B cell (primary cell): Measurements from ENCODE around the gene NDUFA12. TPM values are rescaled to one million over a fixed set of nuclear protein-coding genes. Genes with fewer than 3 reads are reported as not detected.

ENCODE experiments used
- ATAC-seq: fragments of 200-7000 bp; cut with Tn5 transposase; one replicate; pipeline ENCODE4 v1.10.0; 2021; ENCODE audit warnings: low read depth, mild to moderate bottlenecking, moderate number of reproducible peaks, moderate library complexity
- CTCF ChIA-PET: fragments of 350-600 bp; sonication (Branson Sonifier 250); formaldehyde crosslinking; loops from one replicate; lab custom pipeline; 2021; ENCODE audit warnings: antibody characterized with exemption, inconsistent platforms; lab: Charles Lee
- POLR2A ChIA-PET: fragments of 350-600 bp; sonication (Branson Sonifier 250); formaldehyde crosslinking; loops from one replicate; lab custom pipeline; 2021; ENCODE audit warnings: antibody characterized with exemption; lab: Charles Lee
- DNase-seq: peaks from one replicate; pipeline ENCODE4 v3.0.0; 2013
- H2AFZ ChIP-seq: 2 replicates; pipeline ENCODE4 v1.6.1; 2012; ENCODE audit warnings: mild to moderate bottlenecking, low read depth, low read length; ENCODE audit not compliant: insufficient read depth, poor library complexity, severe bottlenecking
- H3K27ac ChIP-seq, 2 donors: 1 replicate in 1 of 2; 2 replicates in 1 of 2; pipeline ENCODE4 v1.5.1; 2012 to 2013; ENCODE audit warnings: low read length in 2 of 2, mild to moderate bottlenecking in 2 of 2, moderate library complexity in 1 of 2
- H3K27me3 ChIP-seq, 4 experiments: fragments of 200-600 bp in 1 of 4; sonication (generic) in 1 of 4; replicated peaks in 1 of 4; 1 replicate in 2 of 4; 2 replicates in 2 of 4; pipeline versions ENCODE4 v1.6.1 to v1.7.0; 2013 to 2016; ENCODE audit warnings: low read length in 3 of 4, mild to moderate bottlenecking in 2 of 4, mixed read lengths in 1 of 4, moderate library complexity in 1 of 4; ENCODE audit not compliant: insufficient read depth in 4 of 4, control insufficient read depth in 3 of 4; ENCODE audit errors: control extremely low read depth in 1 of 4
- H3K36me3 ChIP-seq, 2 experiments: replicated peaks in 1 of 2; 1 replicate in 1 of 2; 2 replicates in 1 of 2; pipeline versions ENCODE4 v1.6.1 to v1.7.1; 2013; ENCODE audit warnings: low read length in 1 of 2; ENCODE audit not compliant: insufficient read depth in 2 of 2, control insufficient read depth in 1 of 2; ENCODE audit errors: control extremely low read depth in 1 of 2, extremely low read depth in 1 of 2
- H3K4me1 ChIP-seq, 2 donors: fragments of 200-600 bp in 1 of 2; sonication (generic) in 1 of 2; 1 replicate in 1 of 2; 2 replicates in 1 of 2; pipeline versions ENCODE4 v1.5.1 to v1.6.1; 2013 to 2017; ENCODE audit warnings: low read length in 2 of 2; ENCODE audit not compliant: control insufficient read depth in 2 of 2, insufficient read depth in 2 of 2
- H3K4me2 ChIP-seq: replicated peaks from 2 replicates; pipeline ENCODE3; 2012; ENCODE audit warnings: mild to moderate bottlenecking, low read depth, low read length; ENCODE audit not compliant: poor library complexity, severe bottlenecking
- H3K4me3 ChIP-seq, 5 experiments: fragments of 200-600 bp in 1 of 5; sonication (generic) in 1 of 5; 1 replicate in 3 of 5; 2 replicates in 2 of 5; pipeline versions ENCODE4 v1.5.1 to v1.7.0; 2011 to 2016; ENCODE audit warnings: low read length in 4 of 5, mild to moderate bottlenecking in 4 of 5, low read depth in 2 of 5, control low read depth in 1 of 5, moderate library complexity in 1 of 5; ENCODE audit not compliant: insufficient read depth in 1 of 5; ENCODE audit errors: control extremely low read depth in 1 of 5, extremely low read depth in 1 of 5
- H3K79me2 ChIP-seq: fragments of 200-600 bp; sonication (generic); one replicate; pipeline ENCODE4 v1.6.0; 2016; ENCODE audit warnings: low read length; ENCODE audit not compliant: control insufficient read depth, insufficient read depth
- H3K9ac ChIP-seq: fragments of 200-600 bp; sonication (generic); 2 replicates; pipeline ENCODE4 v1.6.1; 2017; ENCODE audit warnings: mild to moderate bottlenecking, low read length, moderate library complexity
- H3K9me3 ChIP-seq, 3 donors: one replicate each; pipeline versions ENCODE4 v1.6.1 to v1.7.1; 2013; ENCODE audit warnings: low read length in 2 of 3; ENCODE audit not compliant: control insufficient read depth in 2 of 3, insufficient read depth in 1 of 3; ENCODE audit errors: control extremely low read depth in 1 of 3
- H4K20me1 ChIP-seq: 2 replicates; pipeline ENCODE4 v1.6.0; 2012; ENCODE audit warnings: mild to moderate bottlenecking, low read length; ENCODE audit not compliant: insufficient read depth, control insufficient read depth, poor library complexity, severe bottlenecking
- H3K27ac Mint-ChIP-seq: one replicate; pipeline ENCODE4 v1.8.0; 2021; ENCODE audit warnings: mixed read lengths
- H3K27me3 Mint-ChIP-seq: one replicate; pipeline ENCODE4 v1.8.0; 2021; ENCODE audit warnings: mixed read lengths
- H3K4me1 Mint-ChIP-seq: one replicate; pipeline ENCODE4 v1.8.0; 2021; ENCODE audit warnings: mixed read lengths
- H3K4me3 Mint-ChIP-seq: one replicate; pipeline ENCODE4 v1.8.0; 2021; ENCODE audit warnings: mixed read lengths
- H3K9me3 Mint-ChIP-seq: one replicate; pipeline ENCODE4 v1.8.0; 2022; ENCODE audit warnings: mixed read lengths; ENCODE audit not compliant: insufficient read depth
- CTCF ChIP-seq: fragments of 200-600 bp; IDR thresholded peaks from one replicate; pipeline ENCODE4 v1.8.0; 2022; ENCODE audit warnings: antibody characterized with exemption, mild to moderate bottlenecking
- EZH2 ChIP-seq: IDR thresholded peaks from 2 replicates; pipeline ENCODE4 v1.6.1; 2012; ENCODE audit warnings: borderline replicate concordance, low read depth, mild to moderate bottlenecking, moderate library complexity, low read length; ENCODE audit not compliant: insufficient read depth, poor library complexity, severe bottlenecking
- WGBS: methylation state at CpG from one replicate; pipeline ENCODE4 v1.1.5; 2013; ENCODE audit warnings: missing lambda C conversion rate; ENCODE audit not compliant: insufficient coverage; 5-methylcytosine and 5-hydroxymethylcytosine counted together
- intact Hi-C: fragments of 100-400 bp; cut with micrococcal nuclease; formaldehyde crosslinking; loops from one replicate; pipeline ENCODE4 v1.10.0; 2022
- polyA plus RNA-seq: library from polyadenylated mRNA; depleted of rRNA; stranded (reverse); fragments of >200 nt; gene quantifications from 2 replicates; pipeline ENCODE4 v1.2.3, GENCODE V29; 2012
- total RNA-seq, 2 donors: library from RNA; stranded (reverse); fragments of 120-200 nt in 1 of 2; gene quantifications; 1 replicate in 1 of 2; 2 replicates in 1 of 2; pipeline versions ENCODE4 v1.2.3 to v1.2.4, GENCODE V29; 2013 to 2022

NDUFA12 gene
- total and polyA plus RNA-seq, 2 donors (not counting 1 experiment from before 2014, with no cell fraction given) = 41.7 to 51.8 TPM

GRCh38 chr12:94922561-94922960 lies 80.9 kb downstream of the NDUFA12 start:
- no peak for ATAC-seq
- POLR2A ChIA-PET = no interaction called here
- H3K9me3 ChIP-seq = no peaks in the 10 kb centered on the region
- H3K4me2 ChIP-seq = no peak overlapping the region
- no peak for DNase-seq
- H2AFZ ChIP-seq = no peak overlapping the region
- H3K4me1 ChIP-seq = peaks cover 0 to 2% of the 10 kb centered on the region in 2 donors
- no peaks in the 10 kb centered on the region for H4K20me1 ChIP-seq
- intact Hi-C loops = no loop called here
- Mint-ChIP-seq H3K4me3 (no peak overlapping the region), H3K27me3 (no peaks in the 10 kb centered on the region), H3K4me1 (peaks cover 10% of the 10 kb centered on the region), H3K27ac (no peak overlapping the region), H3K9me3 (no peaks in the 10 kb centered on the region)
- H3K9ac ChIP-seq = no peak overlapping the region
- no peak overlapping the region for H3K27ac ChIP-seq
- 94% methylated on average over 2 of the region's 4 CpGs for WGBS
- no peak for TF ChIP-seq CTCF
- no peak for TF ChIP-seq EZH2
- CTCF ChIA-PET = no interaction called here
- no peaks in the 10 kb centered on the region for H3K27me3 ChIP-seq
- H3K79me2 ChIP-seq = no peaks in the 10 kb centered on the region
- no peaks in the 10 kb centered on the region for H3K36me3 ChIP-seq
- H3K4me3 ChIP-seq = no peak overlapping the region

Other genes starting within 250 kb of the NDUFA12 start
- 53.9 and 55.4 TPM in 2 replicates for gene NR2C1, start 69.9 kb upstream of the NDUFA12 start, total RNA-seq
- 31.2 and 53.3 TPM in 2 replicates for gene NR2C1, start 69.9 kb upstream of the NDUFA12 start, polyA plus RNA-seq
- gene FGD6, start 213.8 kb upstream of the NDUFA12 start, total RNA-seq = 7.3 and 8.4 TPM in 2 replicates
- 0.71 and 1.2 TPM in 2 replicates for gene FGD6, start 213.8 kb upstream of the NDUFA12 start, polyA plus RNA-seq
- 61.8 and 69.3 TPM in 2 replicates for gene VEZT, start 214.1 kb upstream of the NDUFA12 start, total RNA-seq
- 19.9 and 21.2 TPM in 2 replicates for gene VEZT, start 214.1 kb upstream of the NDUFA12 start, polyA plus RNA-seq